GM23338 (cell line): Measurements from ENCODE around the gene RMC1. TPM values are rescaled to one million over a fixed set of nuclear protein-coding genes. Genes with fewer than 3 reads are reported as not detected.

Source experiments
- ATAC-seq: fragments of 200-7000 bp; cut with Tn5 transposase; 3 replicates; pipeline ENCODE4 v1.9.1; 2020
- DNase-seq: peaks from one replicate; pipeline ENCODE4 v3.0.0-alpha.2; 2015; ENCODE audit warnings: low spot score
- H2AFZ ChIP-seq: fragments of 200-600 bp; sonication (generic); 2 replicates; pipeline ENCODE4 v1.8.0; 2016; ENCODE audit warnings: antibody characterized with exemption, mild to moderate bottlenecking, moderate library complexity
- H3F3A ChIP-seq: fragments of 200-600 bp; sonication (generic); replicated peaks from 2 replicates; pipeline ENCODE4 v1.8.0; 2017; ENCODE audit warnings: antibody characterized with exemption, mixed run types, low read depth
- H3K27ac ChIP-seq: fragments of 200-600 bp; sonication (generic); 2 replicates; pipeline ENCODE4 v1.6.1; 2016; ENCODE audit warnings: low read depth
- H3K27me3 ChIP-seq: fragments of 200-600 bp; sonication (generic); 2 replicates; pipeline ENCODE4 v1.8.0; 2016; ENCODE audit warnings: mild to moderate bottlenecking, mixed run types, moderate library complexity; ENCODE audit not compliant: insufficient read depth
- H3K36me3 ChIP-seq: fragments of 200-600 bp; sonication (generic); 2 replicates; pipeline ENCODE4 v1.8.0; 2016; ENCODE audit warnings: mild to moderate bottlenecking; ENCODE audit not compliant: insufficient read depth
- H3K4me1 ChIP-seq: fragments of 200-600 bp; sonication (generic); 2 replicates; pipeline ENCODE4 v1.8.0; 2016; ENCODE audit warnings: mild to moderate bottlenecking, moderate library complexity; ENCODE audit not compliant: insufficient read depth
- H3K4me2 ChIP-seq: fragments of 200-600 bp; sonication (generic); 2 replicates; pipeline ENCODE4 v1.7.1; 2017; ENCODE audit warnings: mixed run types
- H3K4me3 ChIP-seq: fragments of 200-600 bp; sonication (generic); 2 replicates; pipeline ENCODE4 v1.6.1; 2016; ENCODE audit warnings: mixed run types
- H3K79me2 ChIP-seq: fragments of 200-600 bp; sonication (generic); replicated peaks from 2 replicates; pipeline ENCODE4 v1.8.0; 2017; ENCODE audit warnings: mild to moderate bottlenecking; ENCODE audit not compliant: insufficient read depth
- H3K9me2 ChIP-seq: fragments of 200-600 bp; sonication (generic); 2 replicates; pipeline ENCODE4 v1.8.0; 2017; ENCODE audit not compliant: insufficient read depth
- H4K20me1 ChIP-seq: fragments of 200-600 bp; sonication (generic); replicated peaks from 2 replicates; pipeline ENCODE4 v1.8.0; 2017; ENCODE audit warnings: mild to moderate bottlenecking; ENCODE audit not compliant: insufficient read depth
- H3K27ac Mint-ChIP-seq: 2 replicates; pipeline ENCODE4 v1.8.0; 2020; ENCODE audit warnings: inconsistent platforms, mild to moderate bottlenecking, moderate library complexity, mixed read lengths
- H3K27me3 Mint-ChIP-seq: 3 replicates; pipeline ENCODE4 v1.8.0; 2022; ENCODE audit warnings: low read depth, mild to moderate bottlenecking, moderate library complexity, mixed read lengths, inconsistent platforms; ENCODE audit not compliant: insufficient read depth, poor library complexity
- H3K36me3 Mint-ChIP-seq: 3 replicates; pipeline ENCODE4 v1.8.0; 2021; ENCODE audit warnings: low read depth, mild to moderate bottlenecking, inconsistent platforms, moderate library complexity, mixed read lengths
- H3K4me1 Mint-ChIP-seq: 3 replicates; pipeline ENCODE4 v1.8.0; 2020; ENCODE audit warnings: mild to moderate bottlenecking, inconsistent platforms, mixed read lengths
- H3K4me3 Mint-ChIP-seq: 3 replicates; pipeline ENCODE4 v1.8.0; 2021; ENCODE audit warnings: moderate library complexity, mild to moderate bottlenecking, inconsistent platforms, mixed read lengths
- H3K9me3 Mint-ChIP-seq: 3 replicates; pipeline ENCODE4 v1.8.0; 2020; ENCODE audit warnings: moderate library complexity, mild to moderate bottlenecking, inconsistent platforms, mixed read lengths
- CREB1 ChIP-seq: fragments of 250-450 bp; sonication (Bioruptor Pico); IDR thresholded peaks from 2 replicates; pipeline ENCODE4 v1.5.0; 2020; ENCODE audit warnings: low read depth, mild to moderate bottlenecking, moderate library complexity
- EZH2 ChIP-seq: fragments of 200-600 bp; sonication (generic); IDR thresholded peaks from one replicate; pipeline ENCODE4 v1.8.0; 2017; ENCODE audit warnings: antibody characterized with exemption, mild to moderate bottlenecking, low read depth; ENCODE audit not compliant: unreplicated experiment
- EZH2phosphoT487 ChIP-seq: fragments of 200-600 bp; sonication (generic); IDR thresholded peaks from one replicate; pipeline ENCODE4 v1.8.1; 2018; ENCODE audit warnings: antibody characterized with exemption; ENCODE audit not compliant: unreplicated experiment
- JUNB ChIP-seq: IDR thresholded peaks from one replicate; pipeline ENCODE4 v1.6.1; 2016; ENCODE audit warnings: antibody characterized with exemption; ENCODE audit not compliant: unreplicated experiment
- NANOG ChIP-seq: IDR thresholded peaks from 2 replicates; pipeline ENCODE4 v1.6.1; 2016; ENCODE audit warnings: antibody characterized with exemption, borderline replicate concordance
- POLR2AphosphoS5 ChIP-seq: IDR thresholded peaks from 2 replicates; pipeline ENCODE4 v1.6.1; 2016; ENCODE audit warnings: antibody characterized with exemption, low read depth
- STAT1 ChIP-seq: IDR thresholded peaks from one replicate; pipeline ENCODE4 v1.6.1; 2016; ENCODE audit warnings: antibody characterized with exemption; ENCODE audit not compliant: unreplicated experiment
- ZNF114 ChIP-seq: fragments of 250-450 bp; sonication (Bioruptor Pico); IDR thresholded peaks from 2 replicates; pipeline ENCODE4 v1.5.0; 2020; ENCODE audit warnings: mild to moderate bottlenecking, moderate library complexity
- ZNF331 ChIP-seq: fragments of 250-450 bp; sonication (Bioruptor Pico); IDR thresholded peaks from 2 replicates; pipeline ENCODE4 v1.5.0; 2020; ENCODE audit warnings: low read depth, mild to moderate bottlenecking, moderate library complexity
- polyA plus RNA-seq: library from polyadenylated mRNA; unstranded; fragments of >200 nt; fragmentation: Nextera tagmentation; extraction: Ambion mirVana; gene quantifications from 2 replicates; pipeline ENCODE4 v1.2.1, GENCODE V29; 2016
- total RNA-seq: library from RNA; depleted of rRNA; stranded (reverse); fragments of >200 nt; shearing (Covaris generic); gene quantifications from 2 replicates; pipeline ENCODE4 v1.2.3, GENCODE V29; 2014
- TF ChIP-seq, protein P1 (sequence below), 2 experiments: fragments of 200-600 bp in 1 of 2; sonication (generic) in 1 of 2; conservative IDR thresholded peaks; 2 replicates each; pipeline versions ENCODE4 v1.5.1 to v1.6.1; 2016 to 2017; ENCODE audit warnings: antibody characterized with exemption in 2 of 2, low read depth in 2 of 2, mild to moderate bottlenecking in 2 of 2, moderate library complexity in 1 of 2
- TF ChIP-seq, protein P2 (sequence below): fragments of 250-450 bp; sonication (Bioruptor Pico); IDR thresholded peaks from 2 replicates; pipeline ENCODE4 v1.5.0; 2020; ENCODE audit warnings: mild to moderate bottlenecking, moderate library complexity
- TF ChIP-seq, protein P3 (sequence below): IDR thresholded peaks from one replicate; pipeline ENCODE4 v1.6.1; 2018; ENCODE audit warnings: antibody characterized with exemption; ENCODE audit not compliant: unreplicated experiment
- TF ChIP-seq, protein P4 (sequence below): IDR thresholded peaks from 2 replicates; pipeline ENCODE4 v1.6.1; 2016; ENCODE audit warnings: antibody characterized with exemption

Gene RMC1
- total and polyA plus RNA-seq, 2 experiments from 2014 or later = 18.9 to 24.6 TPM

- no peaks in the 10 kb centered on the region for H3K4me1 ChIP-seq
- H3K4me3 ChIP-seq = no peak overlapping the region
- no peak for TF ChIP-seq STAT1
- TF ChIP-seq JUNB = no peak
- TF ChIP-seq ZNF331 (CRISPR knock-in tag) = no peak
- no peak for TF ChIP-seq EZH2phosphoT487
- TF ChIP-seq ZNF114 = no peak
- TF ChIP-seq, protein P1, sequence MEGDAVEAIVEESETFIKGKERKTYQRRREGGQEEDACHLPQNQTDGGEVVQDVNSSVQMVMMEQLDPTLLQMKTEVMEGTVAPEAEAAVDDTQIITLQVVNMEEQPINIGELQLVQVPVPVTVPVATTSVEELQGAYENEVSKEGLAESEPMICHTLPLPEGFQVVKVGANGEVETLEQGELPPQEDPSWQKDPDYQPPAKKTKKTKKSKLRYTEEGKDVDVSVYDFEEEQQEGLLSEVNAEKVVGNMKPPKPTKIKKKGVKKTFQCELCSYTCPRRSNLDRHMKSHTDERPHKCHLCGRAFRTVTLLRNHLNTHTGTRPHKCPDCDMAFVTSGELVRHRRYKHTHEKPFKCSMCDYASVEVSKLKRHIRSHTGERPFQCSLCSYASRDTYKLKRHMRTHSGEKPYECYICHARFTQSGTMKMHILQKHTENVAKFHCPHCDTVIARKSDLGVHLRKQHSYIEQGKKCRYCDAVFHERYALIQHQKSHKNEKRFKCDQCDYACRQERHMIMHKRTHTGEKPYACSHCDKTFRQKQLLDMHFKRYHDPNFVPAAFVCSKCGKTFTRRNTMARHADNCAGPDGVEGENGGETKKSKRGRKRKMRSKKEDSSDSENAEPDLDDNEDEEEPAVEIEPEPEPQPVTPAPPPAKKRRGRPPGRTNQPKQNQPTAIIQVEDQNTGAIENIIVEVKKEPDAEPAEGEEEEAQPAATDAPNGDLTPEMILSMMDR (conservative IDR thresholded peaks at IDR 0.05; ENCODE audit: low read depth in 2 of 2) = no peak
- no peak for TF ChIP-seq NANOG
- TF ChIP-seq POLR2AphosphoS5 = no peak
- TF ChIP-seq, protein P2, sequence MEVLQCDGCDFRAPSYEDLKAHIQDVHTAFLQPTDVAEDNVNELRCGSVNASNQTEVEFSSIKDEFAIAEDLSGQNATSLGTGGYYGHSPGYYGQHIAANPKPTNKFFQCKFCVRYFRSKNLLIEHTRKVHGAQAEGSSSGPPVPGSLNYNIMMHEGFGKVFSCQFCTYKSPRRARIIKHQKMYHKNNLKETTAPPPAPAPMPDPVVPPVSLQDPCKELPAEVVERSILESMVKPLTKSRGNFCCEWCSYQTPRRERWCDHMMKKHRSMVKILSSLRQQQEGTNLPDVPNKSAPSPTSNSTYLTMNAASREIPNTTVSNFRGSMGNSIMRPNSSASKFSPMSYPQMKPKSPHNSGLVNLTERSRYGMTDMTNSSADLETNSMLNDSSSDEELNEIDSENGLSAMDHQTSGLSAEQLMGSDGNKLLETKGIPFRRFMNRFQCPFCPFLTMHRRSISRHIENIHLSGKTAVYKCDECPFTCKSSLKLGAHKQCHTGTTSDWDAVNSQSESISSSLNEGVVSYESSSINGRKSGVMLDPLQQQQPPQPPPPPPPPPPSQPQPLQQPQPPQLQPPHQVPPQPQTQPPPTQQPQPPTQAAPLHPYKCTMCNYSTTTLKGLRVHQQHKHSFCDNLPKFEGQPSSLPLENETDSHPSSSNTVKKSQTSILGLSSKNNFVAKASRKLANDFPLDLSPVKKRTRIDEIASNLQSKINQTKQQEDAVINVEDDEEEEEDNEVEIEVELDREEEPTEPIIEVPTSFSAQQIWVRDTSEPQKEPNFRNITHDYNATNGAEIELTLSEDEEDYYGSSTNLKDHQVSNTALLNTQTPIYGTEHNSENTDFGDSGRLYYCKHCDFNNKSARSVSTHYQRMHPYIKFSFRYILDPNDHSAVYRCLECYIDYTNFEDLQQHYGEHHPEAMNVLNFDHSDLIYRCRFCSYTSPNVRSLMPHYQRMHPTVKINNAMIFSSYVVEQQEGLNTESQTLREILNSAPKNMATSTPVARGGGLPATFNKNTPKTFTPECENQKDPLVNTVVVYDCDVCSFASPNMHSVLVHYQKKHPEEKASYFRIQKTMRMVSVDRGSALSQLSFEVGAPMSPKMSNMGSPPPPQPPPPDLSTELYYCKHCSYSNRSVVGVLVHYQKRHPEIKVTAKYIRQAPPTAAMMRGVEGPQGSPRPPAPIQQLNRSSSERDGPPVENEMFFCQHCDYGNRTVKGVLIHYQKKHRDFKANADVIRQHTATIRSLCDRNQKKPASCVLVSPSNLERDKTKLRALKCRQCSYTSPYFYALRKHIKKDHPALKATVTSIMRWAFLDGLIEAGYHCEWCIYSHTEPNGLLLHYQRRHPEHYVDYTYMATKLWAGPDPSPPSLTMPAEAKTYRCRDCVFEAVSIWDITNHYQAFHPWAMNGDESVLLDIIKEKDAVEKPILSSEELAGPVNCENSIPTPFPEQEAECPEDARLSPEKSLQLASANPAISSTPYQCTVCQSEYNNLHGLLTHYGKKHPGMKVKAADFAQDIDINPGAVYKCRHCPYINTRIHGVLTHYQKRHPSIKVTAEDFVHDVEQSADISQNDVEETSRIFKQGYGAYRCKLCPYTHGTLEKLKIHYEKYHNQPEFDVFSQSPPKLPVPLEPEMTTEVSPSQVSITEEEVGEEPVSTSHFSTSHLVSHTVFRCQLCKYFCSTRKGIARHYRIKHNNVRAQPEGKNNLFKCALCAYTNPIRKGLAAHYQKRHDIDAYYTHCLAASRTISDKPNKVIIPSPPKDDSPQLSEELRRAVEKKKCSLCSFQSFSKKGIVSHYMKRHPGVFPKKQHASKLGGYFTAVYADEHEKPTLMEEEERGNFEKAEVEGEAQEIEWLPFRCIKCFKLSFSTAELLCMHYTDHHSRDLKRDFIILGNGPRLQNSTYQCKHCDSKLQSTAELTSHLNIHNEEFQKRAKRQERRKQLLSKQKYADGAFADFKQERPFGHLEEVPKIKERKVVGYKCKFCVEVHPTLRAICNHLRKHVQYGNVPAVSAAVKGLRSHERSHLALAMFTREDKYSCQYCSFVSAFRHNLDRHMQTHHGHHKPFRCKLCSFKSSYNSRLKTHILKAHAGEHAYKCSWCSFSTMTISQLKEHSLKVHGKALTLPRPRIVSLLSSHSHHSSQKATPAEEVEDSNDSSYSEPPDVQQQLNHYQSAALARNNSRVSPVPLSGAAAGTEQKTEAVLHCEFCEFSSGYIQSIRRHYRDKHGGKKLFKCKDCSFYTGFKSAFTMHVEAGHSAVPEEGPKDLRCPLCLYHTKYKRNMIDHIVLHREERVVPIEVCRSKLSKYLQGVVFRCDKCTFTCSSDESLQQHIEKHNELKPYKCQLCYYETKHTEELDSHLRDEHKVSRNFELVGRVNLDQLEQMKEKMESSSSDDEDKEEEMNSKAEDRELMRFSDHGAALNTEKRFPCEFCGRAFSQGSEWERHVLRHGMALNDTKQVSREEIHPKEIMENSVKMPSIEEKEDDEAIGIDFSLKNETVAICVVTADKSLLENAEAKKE (CRISPR knock-in tag) = no peak
- no peak for TF ChIP-seq EZH2
- no peak for TF ChIP-seq CREB1 (CRISPR knock-in tag)
- TF ChIP-seq, protein P3, sequence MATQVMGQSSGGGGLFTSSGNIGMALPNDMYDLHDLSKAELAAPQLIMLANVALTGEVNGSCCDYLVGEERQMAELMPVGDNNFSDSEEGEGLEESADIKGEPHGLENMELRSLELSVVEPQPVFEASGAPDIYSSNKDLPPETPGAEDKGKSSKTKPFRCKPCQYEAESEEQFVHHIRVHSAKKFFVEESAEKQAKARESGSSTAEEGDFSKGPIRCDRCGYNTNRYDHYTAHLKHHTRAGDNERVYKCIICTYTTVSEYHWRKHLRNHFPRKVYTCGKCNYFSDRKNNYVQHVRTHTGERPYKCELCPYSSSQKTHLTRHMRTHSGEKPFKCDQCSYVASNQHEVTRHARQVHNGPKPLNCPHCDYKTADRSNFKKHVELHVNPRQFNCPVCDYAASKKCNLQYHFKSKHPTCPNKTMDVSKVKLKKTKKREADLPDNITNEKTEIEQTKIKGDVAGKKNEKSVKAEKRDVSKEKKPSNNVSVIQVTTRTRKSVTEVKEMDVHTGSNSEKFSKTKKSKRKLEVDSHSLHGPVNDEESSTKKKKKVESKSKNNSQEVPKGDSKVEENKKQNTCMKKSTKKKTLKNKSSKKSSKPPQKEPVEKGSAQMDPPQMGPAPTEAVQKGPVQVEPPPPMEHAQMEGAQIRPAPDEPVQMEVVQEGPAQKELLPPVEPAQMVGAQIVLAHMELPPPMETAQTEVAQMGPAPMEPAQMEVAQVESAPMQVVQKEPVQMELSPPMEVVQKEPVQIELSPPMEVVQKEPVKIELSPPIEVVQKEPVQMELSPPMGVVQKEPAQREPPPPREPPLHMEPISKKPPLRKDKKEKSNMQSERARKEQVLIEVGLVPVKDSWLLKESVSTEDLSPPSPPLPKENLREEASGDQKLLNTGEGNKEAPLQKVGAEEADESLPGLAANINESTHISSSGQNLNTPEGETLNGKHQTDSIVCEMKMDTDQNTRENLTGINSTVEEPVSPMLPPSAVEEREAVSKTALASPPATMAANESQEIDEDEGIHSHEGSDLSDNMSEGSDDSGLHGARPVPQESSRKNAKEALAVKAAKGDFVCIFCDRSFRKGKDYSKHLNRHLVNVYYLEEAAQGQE = no peak
- TF ChIP-seq, protein P4, sequence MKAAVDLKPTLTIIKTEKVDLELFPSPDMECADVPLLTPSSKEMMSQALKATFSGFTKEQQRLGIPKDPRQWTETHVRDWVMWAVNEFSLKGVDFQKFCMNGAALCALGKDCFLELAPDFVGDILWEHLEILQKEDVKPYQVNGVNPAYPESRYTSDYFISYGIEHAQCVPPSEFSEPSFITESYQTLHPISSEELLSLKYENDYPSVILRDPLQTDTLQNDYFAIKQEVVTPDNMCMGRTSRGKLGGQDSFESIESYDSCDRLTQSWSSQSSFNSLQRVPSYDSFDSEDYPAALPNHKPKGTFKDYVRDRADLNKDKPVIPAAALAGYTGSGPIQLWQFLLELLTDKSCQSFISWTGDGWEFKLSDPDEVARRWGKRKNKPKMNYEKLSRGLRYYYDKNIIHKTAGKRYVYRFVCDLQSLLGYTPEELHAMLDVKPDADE = no peak
- no peaks in the 10 kb centered on the region for H3K79me2 ChIP-seq
- no peak overlapping the region for H3K4me2 ChIP-seq
- ATAC-seq = no peak
- peaks cover 47% of the 10 kb centered on the region for H3K36me3 ChIP-seq
- H3F3A ChIP-seq = no peaks in the 10 kb centered on the region
- Mint-ChIP-seq H3K4me1 (peaks cover 4% of the 10 kb centered on the region), H3K4me3 (no peak overlapping the region), H3K36me3 (peaks cover 61% of the 10 kb centered on the region), H3K9me3 (no peaks in the 10 kb centered on the region), H3K27ac (no peak overlapping the region), H3K27me3 (no peaks in the 10 kb centered on the region)
- no peak for DNase-seq
- H2AFZ ChIP-seq = no peak overlapping the region
- peaks cover 7% of the 10 kb centered on the region for H4K20me1 ChIP-seq
- H3K9me2 ChIP-seq = no peaks in the 10 kb centered on the region
- no peak overlapping the region for H3K27ac ChIP-seq
- H3K27me3 ChIP-seq = no peaks in the 10 kb centered on the region
These were observed 18.0 kb downstream of the RMC1 start for GRCh38 chr18:23521271-23521670.
